ENCODE measurements around the gene SDF4.

- TF ChIP-seq, protein P1, sequence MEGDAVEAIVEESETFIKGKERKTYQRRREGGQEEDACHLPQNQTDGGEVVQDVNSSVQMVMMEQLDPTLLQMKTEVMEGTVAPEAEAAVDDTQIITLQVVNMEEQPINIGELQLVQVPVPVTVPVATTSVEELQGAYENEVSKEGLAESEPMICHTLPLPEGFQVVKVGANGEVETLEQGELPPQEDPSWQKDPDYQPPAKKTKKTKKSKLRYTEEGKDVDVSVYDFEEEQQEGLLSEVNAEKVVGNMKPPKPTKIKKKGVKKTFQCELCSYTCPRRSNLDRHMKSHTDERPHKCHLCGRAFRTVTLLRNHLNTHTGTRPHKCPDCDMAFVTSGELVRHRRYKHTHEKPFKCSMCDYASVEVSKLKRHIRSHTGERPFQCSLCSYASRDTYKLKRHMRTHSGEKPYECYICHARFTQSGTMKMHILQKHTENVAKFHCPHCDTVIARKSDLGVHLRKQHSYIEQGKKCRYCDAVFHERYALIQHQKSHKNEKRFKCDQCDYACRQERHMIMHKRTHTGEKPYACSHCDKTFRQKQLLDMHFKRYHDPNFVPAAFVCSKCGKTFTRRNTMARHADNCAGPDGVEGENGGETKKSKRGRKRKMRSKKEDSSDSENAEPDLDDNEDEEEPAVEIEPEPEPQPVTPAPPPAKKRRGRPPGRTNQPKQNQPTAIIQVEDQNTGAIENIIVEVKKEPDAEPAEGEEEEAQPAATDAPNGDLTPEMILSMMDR (IDR thresholded peaks at IDR 0.05; ENCODE audit: insufficient read depth, low read length, poor library complexity, severe bottlenecking): no peak
- TF ChIP-seq EZH2phosphoT487 (conservative IDR thresholded peaks at IDR 0.05; ENCODE audit: low read length): no peak
Measured at GRCh38 chr1:1216770-1217620, 14.8 kb downstream of the SDF4 start.

Measured in SU-DHL-6 (cell line).